HCT116 (cell line): ENCODE results near the gene LAMC3. TPM values are rescaled to one million over a fixed set of nuclear protein-coding genes. Genes with fewer than 3 reads are reported as not detected.

Experiments used
- ATAC-seq: fragments of 200-7000 bp; cut with Tn5 transposase; 2 replicates; pipeline ENCODE4 v1.9.1; 2020; ENCODE audit warnings: mild to moderate bottlenecking, moderate library complexity
- BruUV-seq: library from RNA; stranded (reverse); fragments of 400-500 nt; replicated peaks from 2 replicates; lab custom pipeline; 2021; lab: Mats Ljungman, UMichigan
- CTCF ChIA-PET: fragments of 300-600 bp; sonication (Branson Sonifier 250); formaldehyde crosslinking; loops from one replicate; lab custom pipeline; 2021; ENCODE audit warnings: antibody characterized with exemption; lab: Charles Lee
- POLR2A ChIA-PET: fragments of 300-600, 350-600 bp; sonication (Branson Sonifier 250); formaldehyde crosslinking; loops from one replicate; lab custom pipeline; 2021; ENCODE audit warnings: antibody characterized with exemption; lab: Charles Lee
- RAD21 ChIA-PET, 2 experiments: fragments of 300-600 bp; sonication (Branson Sonifier 250); formaldehyde crosslinking; loops; one replicate each; lab custom pipeline; 2023; ENCODE audit warnings: low total read pairs in 2 of 2; ENCODE audit not compliant: uncharacterized antibody in 2 of 2, unreplicated experiment in 2 of 2, low non-redundant PET in 1 of 2; lab: Charles Lee
- DNase-seq: peaks from one replicate; pipeline ENCODE4 v3.0.0-alpha.2; 2010; ENCODE audit warnings: low read depth, low spot score
- H2AFZ ChIP-seq: fragments of 200-600 bp; shearing (Covaris generic), sonication (generic); 2 replicates; pipeline ENCODE4 v1.6.1; 2017; ENCODE audit warnings: low read depth, mixed run types, mixed read lengths, antibody characterized with exemption, low read length; ENCODE audit not compliant: poor library complexity, severe bottlenecking
- H3K27ac ChIP-seq: 2 replicates; pipeline ENCODE4 v1.5.1; 2012; ENCODE audit warnings: low read depth, low read length
- H3K27me3 ChIP-seq: fragments of 200-600 bp; sonication (generic); 2 replicates; pipeline ENCODE4 v1.6.1; 2016; ENCODE audit warnings: mixed run types, low read length, mixed read lengths; ENCODE audit not compliant: insufficient read depth
- H3K36me3 ChIP-seq, 2 experiments: fragments of 200-500 bp in 1 of 2; fragments of 200-600 bp in 1 of 2; sonication (Bioruptor generic) in 1 of 2; sonication (generic) in 1 of 2; 2 replicates each; pipeline versions ENCODE4 v1.5.1 to v1.6.1; 2014 to 2016; ENCODE audit warnings: low read length in 2 of 2, inconsistent platforms in 1 of 2, mixed read lengths in 1 of 2, mixed run types in 1 of 2; ENCODE audit not compliant: insufficient read depth in 2 of 2, control insufficient read depth in 1 of 2
- H3K4me1 ChIP-seq, 2 experiments: fragments of 200-600 bp in 1 of 2; sonication (generic) in 1 of 2; 2 replicates each; pipeline versions ENCODE4 v1.5.1 to v1.6.1; 2012 to 2017; ENCODE audit warnings: low read length in 2 of 2, inconsistent platforms in 1 of 2, mild to moderate bottlenecking in 1 of 2, mixed read lengths in 1 of 2, mixed run types in 1 of 2, moderate library complexity in 1 of 2; ENCODE audit not compliant: insufficient read depth in 2 of 2, control insufficient read depth in 1 of 2
- H3K4me2 ChIP-seq: fragments of 200-600 bp; sonication (generic); 2 replicates; pipeline ENCODE4 v1.6.1; 2017; ENCODE audit warnings: mixed run types, low read length, mixed read lengths
- H3K4me3 ChIP-seq, 2 experiments: fragments of 200-600 bp in 1 of 2; sonication (generic) in 1 of 2; replicated peaks in 1 of 2; 2 replicates each; pipeline ENCODE4 v1.5.1; 2011 to 2016; ENCODE audit warnings: low read length in 2 of 2, control low read depth in 1 of 2, low read depth in 1 of 2, mild to moderate bottlenecking in 1 of 2, mixed read lengths in 1 of 2, mixed run types in 1 of 2
- H3K79me2 ChIP-seq: fragments of 200-600 bp; sonication (generic); 2 replicates; pipeline ENCODE4 v1.6.1; 2017; ENCODE audit warnings: mild to moderate bottlenecking, mixed run types, low read length, moderate library complexity, mixed read lengths; ENCODE audit not compliant: insufficient read depth
- H3K9ac ChIP-seq: fragments of 200-600 bp; sonication (generic); 2 replicates; pipeline ENCODE4 v1.6.1; 2016; ENCODE audit warnings: low read length, mixed read lengths
- H3K9me2 ChIP-seq: fragments of 200-600 bp; sonication (generic), shearing (Covaris generic); 2 replicates; pipeline ENCODE4 v1.6.1; 2017; ENCODE audit warnings: mixed run types, mild to moderate bottlenecking, moderate library complexity; ENCODE audit not compliant: insufficient read depth
- H3K9me3 ChIP-seq, 2 experiments: fragments of 200-500 bp in 1 of 2; fragments of 200-600 bp in 1 of 2; sonication (Bioruptor generic) in 1 of 2; sonication (generic) in 1 of 2; 2 replicates each; pipeline ENCODE4 v1.6.1; 2014 to 2017; ENCODE audit warnings: low read length in 2 of 2, mixed read lengths in 2 of 2, inconsistent platforms in 1 of 2, low read depth in 1 of 2, mild to moderate bottlenecking in 1 of 2, mixed run types in 1 of 2, moderate library complexity in 1 of 2; ENCODE audit not compliant: control insufficient read depth in 1 of 2, insufficient read depth in 1 of 2
- H4K20me1 ChIP-seq: fragments of 200-600 bp; sonication (generic), shearing (Covaris generic); 2 replicates; pipeline ENCODE4 v1.6.1; 2017; ENCODE audit warnings: mixed run types, mild to moderate bottlenecking, moderate library complexity; ENCODE audit not compliant: insufficient read depth
- CBX3 ChIP-seq: IDR thresholded peaks from 2 replicates; pipeline ENCODE4 v1.6.1; 2012; ENCODE audit warnings: low read depth
- CEBPB ChIP-seq: IDR thresholded peaks from 2 replicates; pipeline ENCODE4 v1.6.1; 2012; ENCODE audit warnings: low read depth
- EGR1 ChIP-seq: IDR thresholded peaks from 2 replicates; pipeline ENCODE4 v1.6.1; 2012; ENCODE audit warnings: low read depth
- EZH2 ChIP-seq: fragments of 200-600 bp; sonication (generic); IDR thresholded peaks from 2 replicates; pipeline ENCODE4 v1.6.1; 2017; ENCODE audit warnings: antibody characterized with exemption, mixed run types
- EZH2phosphoT487 ChIP-seq: fragments of 200-600 bp; IDR thresholded peaks from 2 replicates; pipeline ENCODE4 v1.6.1; 2018; ENCODE audit warnings: antibody characterized with exemption, borderline replicate concordance
- FOSL1 ChIP-seq: IDR thresholded peaks from 2 replicates; pipeline ENCODE4 v1.6.1; 2012; ENCODE audit warnings: low read depth
- JUND ChIP-seq: IDR thresholded peaks from 2 replicates; pipeline ENCODE4 v1.6.1; 2012
- POLR2A ChIP-seq: IDR thresholded peaks from 2 replicates; pipeline ENCODE4 v1.7.0; 2011; ENCODE audit warnings: borderline replicate concordance; ENCODE audit not compliant: insufficient read depth, insufficient read length; ENCODE audit errors: extremely low read depth
- RAD21 ChIP-seq: IDR thresholded peaks from 2 replicates; pipeline ENCODE4 v1.6.1; 2012; ENCODE audit warnings: low read depth, mild to moderate bottlenecking
- SP1 ChIP-seq: IDR thresholded peaks from 2 replicates; pipeline ENCODE4 v1.6.1; 2012; ENCODE audit warnings: low read depth
- SRF ChIP-seq: IDR thresholded peaks from 2 replicates; pipeline ENCODE4 v1.6.1; 2012; ENCODE audit warnings: low read depth
- TCF7L2 ChIP-seq: IDR thresholded peaks from 2 replicates; pipeline ENCODE4 v1.7.0; 2011; ENCODE audit warnings: borderline replicate concordance, inconsistent platforms; ENCODE audit not compliant: insufficient read depth, insufficient read length; ENCODE audit errors: extremely low read depth
- YY1 ChIP-seq: IDR thresholded peaks from 2 replicates; pipeline ENCODE4 v1.6.1; 2011; ENCODE audit warnings: low read length, low read depth, moderate library complexity, mild to moderate bottlenecking; ENCODE audit not compliant: insufficient replicate concordance; ENCODE audit errors: extremely low read depth
- ZFX ChIP-seq: fragments of 450-650 bp; IDR thresholded peaks from 2 replicates; pipeline ENCODE4 v1.6.1; 2017
- ZNF274 ChIP-seq: fragments of 200-500 bp; sonication (Bioruptor generic); IDR thresholded peaks from 2 replicates; pipeline ENCODE4 v1.6.1; 2014; ENCODE audit warnings: mild to moderate bottlenecking, low read depth, low read length, inconsistent platforms
- intact Hi-C: fragments of 100-400 bp; cut with micrococcal nuclease; formaldehyde crosslinking; loops from 2 replicates; pipeline ENCODE4 v1.10.0; 2022
- total RNA-seq: library from RNA; stranded (reverse); gene quantifications from one replicate; pipeline ENCODE4 v1.2.1, GENCODE V29; 2021; ENCODE audit not compliant: unreplicated experiment
- TF ChIP-seq, protein P1 (sequence below): IDR thresholded peaks from 2 replicates; pipeline ENCODE4 v1.6.1; 2012; ENCODE audit warnings: low read depth
- TF ChIP-seq, protein P2 (sequence below): IDR thresholded peaks from 2 replicates; pipeline ENCODE4 v1.6.1; 2012
- TF ChIP-seq, protein P3 (sequence below): IDR thresholded peaks from 2 replicates; pipeline ENCODE4 v1.6.1; 2012
- TF ChIP-seq, protein P4 (sequence below), 3 experiments: fragments of 200-600 bp in 1 of 3; sonication (generic) in 1 of 3; IDR thresholded peaks in 2 of 3; conservative IDR thresholded peaks in 1 of 3; 2 replicates each; pipeline ENCODE4 v1.5.1; 2012 to 2017; ENCODE audit warnings: low read depth in 2 of 3, low read length in 2 of 3, antibody characterized with exemption in 1 of 3, borderline replicate concordance in 1 of 3, control low read depth in 1 of 3, mild to moderate bottlenecking in 1 of 3, mixed read lengths in 1 of 3, mixed run types in 1 of 3, moderate library complexity in 1 of 3; ENCODE audit not compliant: insufficient read depth in 1 of 3

The LAMC3 gene
- total RNA-seq, 1 experiment from 2014 or later: 7.7 TPM

DNA sequence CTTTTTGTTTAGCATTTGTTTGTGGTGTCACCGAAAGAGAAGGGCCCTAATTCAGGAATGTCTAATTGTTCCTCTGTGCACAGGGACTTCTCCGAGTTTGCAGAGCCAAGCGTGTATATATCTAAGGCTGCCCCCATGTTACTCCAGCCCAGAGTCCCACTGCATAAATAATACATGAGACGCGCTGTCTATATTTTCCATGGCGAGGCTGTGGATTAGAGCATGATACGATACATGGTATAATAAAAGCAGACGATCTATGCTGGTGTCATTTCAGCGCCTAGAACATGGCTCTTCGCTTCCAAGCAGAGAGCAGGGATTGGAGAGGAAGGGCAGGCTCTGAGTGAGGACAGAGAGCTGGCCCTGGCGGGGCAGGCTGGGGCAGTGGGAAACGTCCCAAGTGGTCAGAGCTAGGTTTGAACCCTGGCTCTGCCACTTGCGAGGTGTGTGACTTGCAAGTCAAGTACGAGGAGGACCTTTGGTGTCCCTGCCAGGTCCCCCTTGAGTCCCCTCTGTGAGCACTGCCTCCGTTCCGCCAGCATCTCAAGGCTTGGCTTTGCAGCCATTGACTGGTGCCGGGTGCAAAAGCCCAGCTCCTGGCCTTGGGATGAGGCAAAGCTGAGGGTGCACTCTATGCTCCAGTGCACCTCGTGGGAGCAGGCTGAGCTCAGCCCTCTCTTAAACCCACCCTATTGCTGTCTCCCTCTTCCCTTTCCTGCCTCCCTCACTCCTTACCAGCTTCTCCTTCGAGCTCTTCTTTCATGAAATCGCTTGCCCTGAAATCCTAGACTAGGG lies 29.2 kb upstream of the LAMC3 start:
- H3K4me2 ChIP-seq: no peak overlapping the region
- intact Hi-C loops: no loop called here
- ChIA-PET POLR2A (interaction anchor here (0.5 kb wide), 1 partner anchor 72 kb away, joined by 3 read pairs; no protein-coding TSS in a partner anchor), CTCF (interaction anchor here (0.6 kb wide), 1 partner anchor 1206 kb away, joined by 3 read pairs; no protein-coding TSS in a partner anchor), RAD21 (no interaction called here)
- no peak for TF ChIP-seq YY1
- no peak for TF ChIP-seq SRF
- TF ChIP-seq, protein P1, sequence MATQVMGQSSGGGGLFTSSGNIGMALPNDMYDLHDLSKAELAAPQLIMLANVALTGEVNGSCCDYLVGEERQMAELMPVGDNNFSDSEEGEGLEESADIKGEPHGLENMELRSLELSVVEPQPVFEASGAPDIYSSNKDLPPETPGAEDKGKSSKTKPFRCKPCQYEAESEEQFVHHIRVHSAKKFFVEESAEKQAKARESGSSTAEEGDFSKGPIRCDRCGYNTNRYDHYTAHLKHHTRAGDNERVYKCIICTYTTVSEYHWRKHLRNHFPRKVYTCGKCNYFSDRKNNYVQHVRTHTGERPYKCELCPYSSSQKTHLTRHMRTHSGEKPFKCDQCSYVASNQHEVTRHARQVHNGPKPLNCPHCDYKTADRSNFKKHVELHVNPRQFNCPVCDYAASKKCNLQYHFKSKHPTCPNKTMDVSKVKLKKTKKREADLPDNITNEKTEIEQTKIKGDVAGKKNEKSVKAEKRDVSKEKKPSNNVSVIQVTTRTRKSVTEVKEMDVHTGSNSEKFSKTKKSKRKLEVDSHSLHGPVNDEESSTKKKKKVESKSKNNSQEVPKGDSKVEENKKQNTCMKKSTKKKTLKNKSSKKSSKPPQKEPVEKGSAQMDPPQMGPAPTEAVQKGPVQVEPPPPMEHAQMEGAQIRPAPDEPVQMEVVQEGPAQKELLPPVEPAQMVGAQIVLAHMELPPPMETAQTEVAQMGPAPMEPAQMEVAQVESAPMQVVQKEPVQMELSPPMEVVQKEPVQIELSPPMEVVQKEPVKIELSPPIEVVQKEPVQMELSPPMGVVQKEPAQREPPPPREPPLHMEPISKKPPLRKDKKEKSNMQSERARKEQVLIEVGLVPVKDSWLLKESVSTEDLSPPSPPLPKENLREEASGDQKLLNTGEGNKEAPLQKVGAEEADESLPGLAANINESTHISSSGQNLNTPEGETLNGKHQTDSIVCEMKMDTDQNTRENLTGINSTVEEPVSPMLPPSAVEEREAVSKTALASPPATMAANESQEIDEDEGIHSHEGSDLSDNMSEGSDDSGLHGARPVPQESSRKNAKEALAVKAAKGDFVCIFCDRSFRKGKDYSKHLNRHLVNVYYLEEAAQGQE: no peak
- no peak for TF ChIP-seq FOSL1
- no peak for TF ChIP-seq CEBPB
- TF ChIP-seq, protein P2, sequence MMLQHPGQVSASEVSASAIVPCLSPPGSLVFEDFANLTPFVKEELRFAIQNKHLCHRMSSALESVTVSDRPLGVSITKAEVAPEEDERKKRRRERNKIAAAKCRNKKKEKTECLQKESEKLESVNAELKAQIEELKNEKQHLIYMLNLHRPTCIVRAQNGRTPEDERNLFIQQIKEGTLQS: no peak
- TF ChIP-seq, protein P3, sequence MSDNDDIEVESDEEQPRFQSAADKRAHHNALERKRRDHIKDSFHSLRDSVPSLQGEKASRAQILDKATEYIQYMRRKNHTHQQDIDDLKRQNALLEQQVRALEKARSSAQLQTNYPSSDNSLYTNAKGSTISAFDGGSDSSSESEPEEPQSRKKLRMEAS: no peak
- TF ChIP-seq ZNF274: no peak
- TF ChIP-seq, protein P4, sequence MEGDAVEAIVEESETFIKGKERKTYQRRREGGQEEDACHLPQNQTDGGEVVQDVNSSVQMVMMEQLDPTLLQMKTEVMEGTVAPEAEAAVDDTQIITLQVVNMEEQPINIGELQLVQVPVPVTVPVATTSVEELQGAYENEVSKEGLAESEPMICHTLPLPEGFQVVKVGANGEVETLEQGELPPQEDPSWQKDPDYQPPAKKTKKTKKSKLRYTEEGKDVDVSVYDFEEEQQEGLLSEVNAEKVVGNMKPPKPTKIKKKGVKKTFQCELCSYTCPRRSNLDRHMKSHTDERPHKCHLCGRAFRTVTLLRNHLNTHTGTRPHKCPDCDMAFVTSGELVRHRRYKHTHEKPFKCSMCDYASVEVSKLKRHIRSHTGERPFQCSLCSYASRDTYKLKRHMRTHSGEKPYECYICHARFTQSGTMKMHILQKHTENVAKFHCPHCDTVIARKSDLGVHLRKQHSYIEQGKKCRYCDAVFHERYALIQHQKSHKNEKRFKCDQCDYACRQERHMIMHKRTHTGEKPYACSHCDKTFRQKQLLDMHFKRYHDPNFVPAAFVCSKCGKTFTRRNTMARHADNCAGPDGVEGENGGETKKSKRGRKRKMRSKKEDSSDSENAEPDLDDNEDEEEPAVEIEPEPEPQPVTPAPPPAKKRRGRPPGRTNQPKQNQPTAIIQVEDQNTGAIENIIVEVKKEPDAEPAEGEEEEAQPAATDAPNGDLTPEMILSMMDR (IDR thresholded peaks at IDR 0.05 in 2 of 3, conservative IDR thresholded peaks at IDR 0.05 in 1 of 3; ENCODE audit: borderline replicate concordance in 1 of 3, insufficient read depth in 1 of 3, low read depth in 2 of 3, low read length in 2 of 3): no peak
- TF ChIP-seq CBX3: no peak
- TF ChIP-seq SP1: no peak
- TF ChIP-seq POLR2A: no peak
- no peak for TF ChIP-seq ZFX
- TF ChIP-seq EGR1: no peak
- no peak for TF ChIP-seq JUND
- TF ChIP-seq EZH2: no peak
- TF ChIP-seq EZH2phosphoT487: no peak
- TF ChIP-seq TCF7L2: no peak
- no peak for TF ChIP-seq RAD21
- no peaks in the 10 kb centered on the region for H3K9me2 ChIP-seq
- H3K79me2 ChIP-seq: no peaks in the 10 kb centered on the region
- H3K36me3 ChIP-seq: no peaks in the 10 kb centered on the region
- H3K9me3 ChIP-seq: no peaks in the 10 kb centered on the region
- H3K27ac ChIP-seq: no peak overlapping the region
- H3K27me3 ChIP-seq: no peaks in the 10 kb centered on the region
- DNase-seq (no peak), ATAC-seq (no peak)
- H4K20me1 ChIP-seq: no peaks in the 10 kb centered on the region
- no peak overlapping the region for H2AFZ ChIP-seq
- no peaks in the 10 kb centered on the region for H3K4me1 ChIP-seq
- no peak overlapping the region for H3K4me3 ChIP-seq
- no peak overlapping the region for H3K9ac ChIP-seq
- no TSS peak for BruUV-seq
